Mammary epithelial cell (primary cell): ENCODE results near the gene BOD1L2.

Experiments used
- CTCF ChIP-seq, 2 donors: IDR thresholded peaks in 1 of 2; conservative IDR thresholded peaks in 1 of 2; 2 replicates each; pipeline ENCODE4 v1.5.1; 2011 to 2012; ENCODE audit warnings: inconsistent platforms in 2 of 2, low read length in 2 of 2, mild to moderate bottlenecking in 2 of 2, control low read depth in 1 of 2, low read depth in 1 of 2; ENCODE audit not compliant: insufficient read depth in 1 of 2; ENCODE audit errors: extremely low read depth in 1 of 2
- EZH2 ChIP-seq: IDR thresholded peaks from 2 replicates; pipeline ENCODE4 v1.6.1; 2012; ENCODE audit warnings: low read length, inconsistent platforms, borderline replicate concordance

DNA sequence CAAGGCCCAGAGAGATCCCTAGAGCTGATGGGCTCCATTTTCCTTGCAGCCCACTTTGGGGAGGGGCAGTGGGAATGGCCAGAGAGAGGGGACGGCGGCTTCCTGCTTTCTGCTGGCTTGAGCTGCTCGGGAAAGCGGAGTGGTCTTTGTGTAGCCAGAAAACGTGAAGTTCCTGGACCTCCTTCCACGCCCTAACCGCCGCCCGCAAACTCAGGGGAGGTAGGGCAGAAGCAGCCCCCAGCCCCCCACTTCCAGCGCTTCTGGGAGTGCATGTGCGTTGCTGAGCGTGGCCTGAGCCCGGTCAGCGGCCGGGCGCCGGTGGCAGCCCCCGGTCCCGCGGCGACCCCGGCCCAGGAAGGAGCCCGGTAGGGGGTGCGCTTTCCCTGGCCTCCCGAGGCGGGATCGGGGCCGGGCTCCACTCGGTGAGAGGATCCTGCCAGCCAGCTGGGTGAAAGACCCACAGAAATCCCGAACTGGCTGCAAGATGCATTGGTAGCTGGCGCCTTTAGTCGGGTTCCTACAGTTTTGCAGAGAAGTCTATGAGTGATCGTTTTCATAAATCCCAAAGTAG lies 25.3 kb upstream of the BOD1L2 start:
- TF ChIP-seq CTCF (conservative IDR thresholded peaks at IDR 0.05 in 1 of 2, IDR thresholded peaks at IDR 0.05 in 1 of 2; ENCODE audit: extremely low read depth in 1 of 2, insufficient read depth in 1 of 2, low read depth in 1 of 2, low read length in 2 of 2) (no peak), EZH2 (no peak)
